ENCODE data around the gene IL17D.

GRCh38 chr13:20667857-20668437, 35.6 kb upstream of the IL17D start:
- TF ChIP-seq, protein P1, sequence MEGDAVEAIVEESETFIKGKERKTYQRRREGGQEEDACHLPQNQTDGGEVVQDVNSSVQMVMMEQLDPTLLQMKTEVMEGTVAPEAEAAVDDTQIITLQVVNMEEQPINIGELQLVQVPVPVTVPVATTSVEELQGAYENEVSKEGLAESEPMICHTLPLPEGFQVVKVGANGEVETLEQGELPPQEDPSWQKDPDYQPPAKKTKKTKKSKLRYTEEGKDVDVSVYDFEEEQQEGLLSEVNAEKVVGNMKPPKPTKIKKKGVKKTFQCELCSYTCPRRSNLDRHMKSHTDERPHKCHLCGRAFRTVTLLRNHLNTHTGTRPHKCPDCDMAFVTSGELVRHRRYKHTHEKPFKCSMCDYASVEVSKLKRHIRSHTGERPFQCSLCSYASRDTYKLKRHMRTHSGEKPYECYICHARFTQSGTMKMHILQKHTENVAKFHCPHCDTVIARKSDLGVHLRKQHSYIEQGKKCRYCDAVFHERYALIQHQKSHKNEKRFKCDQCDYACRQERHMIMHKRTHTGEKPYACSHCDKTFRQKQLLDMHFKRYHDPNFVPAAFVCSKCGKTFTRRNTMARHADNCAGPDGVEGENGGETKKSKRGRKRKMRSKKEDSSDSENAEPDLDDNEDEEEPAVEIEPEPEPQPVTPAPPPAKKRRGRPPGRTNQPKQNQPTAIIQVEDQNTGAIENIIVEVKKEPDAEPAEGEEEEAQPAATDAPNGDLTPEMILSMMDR (IDR thresholded peaks at IDR 0.05), result no peak
- no peak for TF ChIP-seq POLR2A (IDR thresholded peaks at IDR 0.05)
